Gastrocnemius medialis (tissue), 4 donors: ENCODE results near the gene CENPP.

Source experiments
- POLR2A ChIP-seq, 2 donors: fragments of 450-650 bp; IDR thresholded peaks; one replicate each; pipeline ENCODE4 v1.6.1; 2017; ENCODE audit warnings: antibody characterized with exemption in 2 of 2, mild to moderate bottlenecking in 2 of 2, moderate library complexity in 2 of 2
- TF ChIP-seq, protein P1 (sequence below), 5 experiments: fragments of 450-650 bp in 3 of 5; fragments of 200-600 bp in 2 of 5; sonication (generic) in 2 of 5; IDR thresholded peaks in 4 of 5; conservative IDR thresholded peaks in 1 of 5; 1 replicate in 4 of 5; 2 replicates in 1 of 5; pipeline ENCODE4 v1.5.1; 2016 to 2019; ENCODE audit warnings: antibody characterized with exemption in 5 of 5, mild to moderate bottlenecking in 3 of 5, moderate library complexity in 3 of 5

DNA sequence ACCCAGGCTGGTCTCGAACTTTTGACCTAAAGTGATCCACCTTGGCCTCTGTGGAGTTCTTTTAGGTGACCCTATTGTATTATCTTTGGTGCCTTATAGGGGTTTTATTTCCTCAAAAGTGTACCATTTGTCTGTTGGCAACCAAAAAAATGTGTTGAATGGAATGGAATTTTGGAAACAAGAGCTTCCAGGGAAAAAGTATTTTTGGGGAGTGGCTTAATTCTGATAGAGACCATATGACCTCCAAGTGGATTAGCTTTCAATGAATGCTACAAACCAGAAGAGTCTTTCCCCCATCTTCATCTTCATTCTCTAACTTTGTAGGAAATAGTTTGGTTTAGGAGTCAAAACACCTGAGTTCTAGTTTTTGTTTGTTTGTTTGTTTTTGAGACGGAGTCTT, 82.1 kb downstream of the CENPP start:
- no peak for TF ChIP-seq POLR2A (IDR thresholded peaks at IDR 0.05)
- TF ChIP-seq, protein P1, sequence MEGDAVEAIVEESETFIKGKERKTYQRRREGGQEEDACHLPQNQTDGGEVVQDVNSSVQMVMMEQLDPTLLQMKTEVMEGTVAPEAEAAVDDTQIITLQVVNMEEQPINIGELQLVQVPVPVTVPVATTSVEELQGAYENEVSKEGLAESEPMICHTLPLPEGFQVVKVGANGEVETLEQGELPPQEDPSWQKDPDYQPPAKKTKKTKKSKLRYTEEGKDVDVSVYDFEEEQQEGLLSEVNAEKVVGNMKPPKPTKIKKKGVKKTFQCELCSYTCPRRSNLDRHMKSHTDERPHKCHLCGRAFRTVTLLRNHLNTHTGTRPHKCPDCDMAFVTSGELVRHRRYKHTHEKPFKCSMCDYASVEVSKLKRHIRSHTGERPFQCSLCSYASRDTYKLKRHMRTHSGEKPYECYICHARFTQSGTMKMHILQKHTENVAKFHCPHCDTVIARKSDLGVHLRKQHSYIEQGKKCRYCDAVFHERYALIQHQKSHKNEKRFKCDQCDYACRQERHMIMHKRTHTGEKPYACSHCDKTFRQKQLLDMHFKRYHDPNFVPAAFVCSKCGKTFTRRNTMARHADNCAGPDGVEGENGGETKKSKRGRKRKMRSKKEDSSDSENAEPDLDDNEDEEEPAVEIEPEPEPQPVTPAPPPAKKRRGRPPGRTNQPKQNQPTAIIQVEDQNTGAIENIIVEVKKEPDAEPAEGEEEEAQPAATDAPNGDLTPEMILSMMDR (IDR thresholded peaks at IDR 0.05 in 4 of 5, conservative IDR thresholded peaks at IDR 0.05 in 1 of 5), result no peak
